OCI-LY7 (cell line): ENCODE data around the gene KRTAP5-9.
"Not testable (repeated sequence)": the region's sequence is repeated elsewhere in the genome, so short reads cannot be mapped to it uniquely, and the experiment has no call there.

Experiments
- CTCF ChIP-seq: fragments of 200-600 bp; sonication (generic); conservative IDR thresholded peaks from 2 replicates; pipeline ENCODE4 v1.5.1; 2014; ENCODE audit warnings: mild to moderate bottlenecking, antibody characterized with exemption, low read length, moderate library complexity, mixed read lengths
- EZH2phosphoT487 ChIP-seq: fragments of 200-600 bp; sonication (generic); IDR thresholded peaks from 2 replicates; pipeline ENCODE4 v1.6.1; 2018; ENCODE audit warnings: low read depth, borderline replicate concordance, mild to moderate bottlenecking, mixed run types, antibody characterized with exemption, low read length, moderate library complexity, mixed read lengths

GRCh38 chr11:71582969-71583368, 34.7 kb downstream of the KRTAP5-9 start:
- TF ChIP-seq CTCF, EZH2phosphoT487: not testable (repeated sequence)
